ENCODE data around the gene BCAR3.

The BCAR3 gene

DNA sequence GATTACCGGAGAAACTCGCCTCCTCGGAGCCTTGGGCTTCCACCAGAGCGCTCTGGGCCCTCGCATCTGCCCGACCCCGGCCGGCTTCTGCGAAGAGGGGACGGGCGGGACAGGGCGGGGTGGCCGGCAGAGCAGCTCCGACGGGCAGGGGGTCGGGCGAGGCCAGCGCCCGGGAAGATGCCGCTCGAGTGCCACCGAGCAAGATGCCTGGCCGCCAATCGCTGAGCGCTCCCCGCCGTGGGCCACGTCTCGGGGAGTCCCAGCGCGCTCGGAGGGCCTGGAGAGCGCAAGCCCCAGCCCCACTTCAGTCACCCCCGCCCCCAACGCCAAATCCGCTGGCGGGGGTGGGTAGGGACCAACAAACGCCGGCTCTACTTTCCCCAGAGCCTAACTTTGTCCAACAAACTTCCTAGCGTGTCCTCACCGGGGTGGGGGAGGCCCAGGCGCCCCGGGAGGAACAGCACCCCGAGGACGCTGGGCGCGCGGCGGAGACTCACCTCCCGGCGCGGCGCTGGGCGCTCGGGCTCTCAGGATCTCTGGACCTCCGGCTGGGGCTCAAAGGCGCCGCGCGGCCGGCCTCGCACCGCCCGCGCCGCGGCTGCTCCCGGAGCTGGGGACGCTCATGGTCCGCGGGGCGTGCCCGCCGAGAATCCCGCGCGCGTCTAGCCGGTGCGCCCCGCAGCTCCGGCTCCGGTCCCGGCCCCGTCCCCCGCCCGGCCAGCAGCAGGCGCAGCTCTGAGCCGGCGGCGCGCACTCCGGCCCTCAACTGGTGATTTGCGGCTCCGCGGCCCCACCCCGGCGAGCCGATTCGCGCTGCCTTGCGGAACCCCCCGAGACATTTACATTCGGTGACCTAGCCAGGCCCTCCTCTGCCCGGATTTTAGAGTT is at the start of gene BCAR3:
TSS of gene BCAR3 (minus strand) at position 737 of the 888 bp plus-strand sequence. CDS start 6,907 bp downstream, outside the sequence.
- no peak for DNase-seq

DNA sequence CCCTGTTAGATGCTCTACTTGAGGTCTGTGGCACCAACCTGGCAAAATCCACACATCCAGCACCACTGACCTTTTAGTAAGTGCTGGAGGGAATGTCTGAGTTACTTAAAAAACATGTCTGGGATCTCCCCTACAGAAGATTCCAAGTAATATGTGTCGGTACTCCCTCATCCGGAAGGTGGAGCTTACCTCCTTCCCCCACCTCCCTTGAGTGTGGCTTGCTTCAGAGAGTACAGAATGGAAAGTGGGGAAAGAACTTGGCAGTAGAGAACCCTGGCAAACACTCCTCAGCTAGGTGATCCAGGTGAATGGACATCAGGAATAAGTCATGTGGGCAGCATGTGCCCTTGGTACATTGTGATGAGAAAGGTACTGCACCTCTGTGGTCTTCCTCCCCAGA is 49.0 kb upstream of the BCAR3 start:
- DNase-seq, result no peak

DNA sequence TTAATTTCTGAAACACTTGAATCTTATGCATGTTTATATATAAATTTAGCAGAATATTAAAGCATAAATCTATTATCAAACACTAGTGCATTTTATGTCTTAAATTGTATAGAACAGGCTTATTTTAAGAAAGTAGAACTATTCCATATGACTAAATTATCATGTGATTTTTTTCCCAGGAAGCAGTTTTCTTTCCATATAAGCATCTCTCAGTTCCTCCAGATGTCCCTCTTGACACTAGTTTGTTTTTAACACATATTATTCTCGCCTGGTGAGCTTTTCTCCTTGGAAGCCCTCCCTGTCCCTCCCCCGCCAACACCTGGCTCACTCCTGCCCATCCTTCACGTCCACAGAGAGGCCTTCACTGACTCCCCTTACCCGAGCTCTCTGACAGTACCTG is 48.3 kb upstream of the BCAR3 start:
- no peak for DNase-seq

DNA sequence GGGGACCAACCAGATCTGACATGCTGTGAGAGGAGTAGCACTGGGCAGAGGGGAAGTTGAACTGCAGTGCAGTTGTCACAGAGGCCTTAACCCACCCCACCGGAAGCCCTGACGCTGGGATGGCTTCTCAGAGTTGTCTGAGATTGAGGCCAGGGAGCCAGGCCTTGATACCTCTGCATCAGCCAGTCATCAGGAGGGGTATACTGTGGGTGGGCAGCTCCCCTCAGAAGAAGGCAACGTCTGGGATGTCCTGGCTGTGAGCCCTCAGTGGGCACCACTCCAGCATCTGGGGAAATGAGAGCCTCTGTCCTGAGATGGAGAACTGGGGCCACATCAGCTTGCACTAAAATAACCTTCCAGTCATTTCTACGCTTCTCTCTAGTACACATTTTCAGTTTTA is 47.9 kb upstream of the BCAR3 start:
- no peak for DNase-seq

DNA sequence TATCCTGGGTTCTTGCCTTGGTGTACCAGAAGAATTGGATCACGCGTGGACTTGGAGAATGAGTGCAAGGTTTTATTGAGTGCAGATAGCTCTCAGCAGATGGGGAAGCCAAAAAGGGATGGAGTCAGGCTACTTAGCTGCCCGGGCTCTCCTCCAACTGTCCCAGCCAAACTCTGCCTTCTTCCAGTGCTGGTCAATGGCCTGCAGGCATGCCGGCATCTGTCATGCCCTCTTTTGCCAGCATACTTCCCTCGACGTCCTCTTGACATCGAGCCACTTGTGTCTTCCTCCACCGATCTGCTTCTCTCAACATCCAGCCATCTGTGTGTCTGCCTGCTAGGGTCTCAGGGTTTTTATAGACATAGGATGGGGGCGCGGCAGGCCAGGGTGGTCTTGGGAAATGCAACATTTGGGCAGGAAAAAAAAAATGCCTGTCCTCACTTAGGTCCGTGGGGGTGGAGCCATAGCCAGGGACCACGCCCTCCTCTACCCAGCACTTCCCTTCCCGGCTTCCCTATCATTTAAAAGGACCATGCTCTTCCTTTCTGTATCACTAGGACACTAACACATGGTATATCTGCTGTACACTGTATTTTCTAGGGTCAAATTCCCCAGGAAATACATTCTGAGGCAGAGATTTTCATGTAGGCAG is 47.0 kb upstream of the BCAR3 start:
- DNase-seq, result no peak

DNA sequence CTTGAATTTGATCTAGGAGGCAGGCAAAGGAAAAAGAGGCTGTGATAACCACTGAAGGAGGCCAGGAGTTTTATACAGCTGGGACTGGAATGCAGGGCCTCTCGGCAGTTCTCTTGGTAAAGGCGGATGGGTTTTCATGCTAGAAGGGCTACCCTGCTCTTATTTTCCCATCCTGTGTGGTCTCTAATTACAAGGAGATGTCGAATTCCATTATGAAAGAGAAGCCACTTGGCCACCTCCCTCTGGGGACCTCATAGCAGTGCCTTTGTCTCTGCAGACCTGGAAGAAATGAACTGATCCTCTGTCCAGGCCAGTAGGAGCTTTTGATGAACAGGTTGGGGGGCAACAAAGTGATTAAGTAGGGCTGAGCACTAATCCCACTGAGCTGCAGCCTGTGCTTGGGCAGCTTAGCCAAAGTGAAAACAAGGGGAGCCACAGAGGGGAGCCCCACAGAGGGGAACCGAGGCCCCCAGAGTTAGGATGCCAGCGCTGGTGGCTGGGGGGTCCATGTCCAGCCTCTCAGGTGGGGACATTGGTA is 42.2 kb upstream of the BCAR3 start:
- no peak for DNase-seq

DNA sequence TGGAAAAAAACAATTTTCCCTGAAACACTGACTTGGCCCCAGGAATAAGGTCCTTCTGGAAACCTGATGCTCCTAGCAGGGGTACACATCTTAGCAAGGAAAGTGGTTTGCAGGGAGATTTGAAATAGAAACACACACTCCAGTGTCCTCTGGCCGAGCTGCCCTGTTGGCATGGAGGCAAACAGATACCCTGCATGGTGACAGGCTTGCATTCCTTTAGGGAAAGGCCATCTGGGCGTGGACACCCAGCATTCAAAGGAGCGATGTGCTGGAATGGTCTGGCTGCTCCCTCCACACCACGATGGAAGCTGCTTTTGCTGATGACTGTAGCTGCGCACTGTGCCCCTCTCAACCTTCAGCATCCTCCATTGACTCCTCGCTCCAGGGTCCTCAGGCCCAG is 41.5 kb upstream of the BCAR3 start:
- no peak for DNase-seq

DNA sequence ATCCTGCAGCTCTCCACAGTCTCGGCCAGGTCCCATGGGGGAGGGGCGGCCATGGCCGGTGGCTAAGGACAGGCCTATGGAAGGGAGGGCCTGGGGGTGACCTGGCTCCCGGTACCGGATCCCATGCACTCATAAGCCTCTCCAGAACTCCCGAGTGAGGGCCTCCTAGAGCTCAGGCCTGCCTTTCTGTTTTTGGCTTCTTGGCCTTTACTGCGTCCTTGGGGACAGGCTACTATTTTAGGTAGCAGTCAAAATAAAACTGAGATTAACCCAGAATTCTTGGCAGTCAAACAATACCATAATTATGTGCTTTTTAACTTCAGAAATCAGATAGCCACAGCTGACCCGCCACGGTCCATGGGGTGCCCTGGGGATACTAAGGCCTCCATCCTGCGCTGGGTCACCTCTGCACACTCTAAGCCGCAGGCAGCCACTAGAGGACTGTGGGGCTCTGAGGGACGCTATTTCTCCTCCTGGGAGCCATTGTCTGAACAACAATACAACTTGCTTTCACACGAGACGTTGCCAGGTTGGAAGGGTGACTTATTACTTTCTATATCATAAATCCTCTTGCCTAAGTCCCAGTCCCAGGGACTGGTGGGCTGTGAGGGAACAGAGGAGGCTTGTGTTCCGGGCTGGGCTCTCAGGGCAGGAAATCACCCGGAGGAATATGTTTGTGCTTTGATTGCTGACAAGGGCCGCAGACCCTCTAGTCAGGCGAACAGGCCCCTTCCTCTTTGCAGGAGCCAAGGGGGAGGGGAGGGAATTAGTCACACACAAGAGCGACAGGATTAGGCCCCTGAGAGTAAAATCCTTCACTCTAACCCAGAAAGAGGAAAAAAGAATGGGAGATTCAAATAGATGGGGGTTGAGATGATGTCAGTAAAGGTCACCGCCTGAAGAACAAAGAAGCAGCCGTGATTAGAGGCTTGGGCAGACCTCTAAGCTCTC is 40.7 kb upstream of the BCAR3 start:
- DNase-seq, result no peak

DNA sequence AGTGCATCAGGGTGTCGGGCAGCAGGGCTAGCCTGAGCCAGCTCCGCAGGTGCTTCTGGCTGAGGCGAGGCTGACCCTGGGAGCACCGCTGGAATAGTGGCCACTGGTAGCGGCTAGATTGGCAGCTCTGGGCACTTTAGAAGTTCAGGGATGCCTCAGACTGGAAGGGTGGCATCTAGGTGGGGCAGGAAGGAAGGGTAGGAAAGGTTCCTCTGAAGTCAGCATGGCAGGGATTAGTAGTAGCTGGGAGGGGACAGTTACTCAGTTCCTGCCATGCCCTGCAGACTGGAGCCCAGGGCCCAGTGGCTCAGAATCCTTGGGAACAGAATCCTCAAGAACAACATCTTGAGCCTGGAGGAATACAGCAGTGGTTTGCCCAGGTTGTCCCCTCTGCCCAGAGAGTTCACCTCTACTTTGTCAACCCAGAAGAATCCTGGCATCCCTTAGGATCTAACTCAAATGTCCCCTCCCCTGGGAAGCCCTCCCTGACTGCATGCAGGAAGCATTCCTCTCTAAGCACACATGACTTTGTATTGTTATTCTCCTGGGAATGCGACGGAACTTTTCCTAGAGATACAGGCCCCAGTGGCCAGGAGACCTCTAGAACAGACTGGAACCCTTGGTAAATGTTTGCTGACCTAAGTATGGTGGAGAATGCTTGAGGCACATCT is 39.5 kb upstream of the BCAR3 start:
- DNase-seq, result no peak

DNA sequence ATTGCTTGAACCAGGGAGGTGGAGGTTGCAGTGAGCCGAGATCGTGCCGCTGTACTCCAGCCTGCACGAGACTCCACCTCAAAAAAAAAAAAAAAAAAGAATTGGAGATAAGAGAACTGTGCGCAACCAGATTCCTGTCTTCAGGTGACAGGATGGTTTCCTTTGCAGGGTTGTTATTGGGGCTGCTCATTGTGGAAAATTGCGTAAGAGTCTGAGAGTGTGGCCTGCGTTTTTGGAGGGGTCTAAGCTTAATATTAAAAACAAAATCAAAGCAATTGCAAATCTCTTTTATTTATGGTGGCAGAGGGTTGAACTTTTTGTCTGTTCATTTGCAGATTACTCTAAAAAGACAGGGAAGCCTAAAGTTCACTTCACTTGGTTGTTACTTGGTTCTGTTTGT is 36.0 kb upstream of the BCAR3 start:
- DNase-seq, result no peak

DNA sequence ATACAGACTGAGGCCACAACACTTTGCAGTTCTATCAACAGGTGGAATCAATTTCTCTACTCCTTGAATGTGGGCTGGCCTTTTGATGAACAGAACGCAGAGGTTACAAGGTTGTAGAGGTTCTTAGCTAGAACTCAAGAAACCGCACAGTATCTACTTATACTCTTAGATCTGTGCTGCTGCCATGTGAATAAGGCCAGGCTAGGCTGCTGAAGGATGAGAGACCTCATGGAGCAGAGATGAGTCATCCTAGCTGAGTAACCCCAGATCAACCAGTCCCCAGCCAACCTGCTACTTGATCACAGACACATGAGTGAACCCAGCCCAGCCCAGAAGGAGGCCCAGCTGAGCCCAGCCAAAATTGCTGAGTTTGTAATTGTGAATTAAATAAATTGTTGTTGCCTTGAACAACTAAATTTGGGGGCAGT is 35.3 kb upstream of the BCAR3 start:
- DNase-seq, result no peak

DNA sequence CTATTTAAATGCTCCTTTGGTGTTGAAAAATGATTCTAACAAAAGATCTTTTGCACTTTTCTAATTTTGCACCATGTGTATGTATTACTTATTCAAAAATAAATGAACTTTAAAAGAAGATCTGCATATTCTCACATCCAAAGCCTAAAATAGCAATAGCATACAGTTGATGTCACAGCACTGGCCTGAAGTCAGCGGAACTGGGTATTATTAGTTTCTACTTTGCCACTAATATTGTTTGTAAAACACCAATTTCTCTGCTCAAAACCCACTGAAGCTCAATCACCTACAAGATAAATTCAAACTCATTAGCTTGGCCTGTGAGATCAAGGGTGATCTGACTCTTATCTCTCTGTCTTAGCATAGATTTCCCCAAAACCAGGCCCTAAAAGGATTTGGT is 34.5 kb upstream of the BCAR3 start:
- no peak for DNase-seq

DNA sequence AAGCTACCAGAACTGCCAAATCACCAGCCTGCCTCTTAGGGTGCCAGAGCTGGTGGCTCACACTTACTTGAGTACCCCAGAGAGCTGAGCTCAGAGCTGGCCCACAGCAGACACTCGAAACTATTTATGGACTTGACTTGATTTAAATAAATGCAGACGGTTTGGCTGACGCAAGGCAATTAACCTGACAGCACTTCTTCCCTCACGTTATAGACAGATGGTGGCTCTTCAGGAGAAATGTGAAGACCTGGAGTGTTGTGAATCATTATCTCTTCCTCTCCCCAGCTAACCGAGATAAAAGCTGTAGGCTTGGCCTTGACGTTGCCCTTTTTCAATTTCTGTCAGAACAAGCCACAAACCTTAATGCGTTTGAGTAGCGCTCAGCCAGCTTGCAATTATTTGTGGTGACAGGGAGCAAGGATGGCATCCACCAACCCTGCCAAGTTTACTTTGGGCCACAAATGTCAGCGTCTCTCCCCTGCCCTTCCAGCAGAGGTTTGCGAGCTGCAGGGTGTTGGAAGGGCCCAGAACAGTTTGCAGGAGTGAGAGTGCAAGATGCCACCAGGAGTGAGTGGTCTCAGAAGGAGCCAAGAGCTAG is 34.0 kb upstream of the BCAR3 start:
- peak; percentile 69 for DNase-seq

DNA sequence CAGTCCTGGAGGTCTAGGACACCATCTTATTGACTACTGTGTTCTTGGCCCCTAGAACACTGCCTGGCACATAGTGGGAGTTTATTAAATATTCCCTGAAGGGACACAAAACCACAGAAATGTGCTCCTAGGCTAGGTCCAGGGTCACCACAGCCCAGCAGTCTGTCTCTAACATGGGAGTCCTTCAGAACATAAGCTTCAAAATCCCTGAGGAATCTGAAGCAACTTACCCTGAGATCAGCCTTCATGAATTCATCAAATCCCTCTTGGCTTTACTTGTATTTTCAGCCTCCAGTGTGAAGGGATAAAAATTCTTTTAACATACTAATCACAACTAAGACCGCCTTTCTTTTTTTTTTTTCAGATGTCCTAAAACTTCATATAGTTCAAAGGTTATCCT is 32.7 kb upstream of the BCAR3 start:
- no peak for DNase-seq

DNA sequence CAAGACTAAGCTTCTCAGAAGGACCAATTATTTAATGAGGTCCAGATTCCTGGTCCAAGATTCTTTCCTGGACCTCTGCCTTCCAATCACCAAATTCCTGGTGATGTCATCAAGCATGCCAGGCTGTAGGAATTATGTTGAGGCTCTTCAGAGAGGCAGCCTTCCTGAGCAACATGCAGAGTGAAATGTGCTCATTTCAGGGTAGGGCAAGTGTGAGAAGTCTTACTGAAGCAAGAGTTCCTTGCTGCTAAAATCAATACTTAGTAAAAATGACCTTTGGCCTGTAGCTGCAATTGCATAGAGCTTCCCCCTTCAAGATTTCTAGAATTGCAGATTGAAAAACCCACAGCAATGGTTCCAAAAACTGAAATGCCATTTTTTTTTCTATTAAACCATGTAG is 31.7 kb upstream of the BCAR3 start:
- DNase-seq, result no peak

DNA sequence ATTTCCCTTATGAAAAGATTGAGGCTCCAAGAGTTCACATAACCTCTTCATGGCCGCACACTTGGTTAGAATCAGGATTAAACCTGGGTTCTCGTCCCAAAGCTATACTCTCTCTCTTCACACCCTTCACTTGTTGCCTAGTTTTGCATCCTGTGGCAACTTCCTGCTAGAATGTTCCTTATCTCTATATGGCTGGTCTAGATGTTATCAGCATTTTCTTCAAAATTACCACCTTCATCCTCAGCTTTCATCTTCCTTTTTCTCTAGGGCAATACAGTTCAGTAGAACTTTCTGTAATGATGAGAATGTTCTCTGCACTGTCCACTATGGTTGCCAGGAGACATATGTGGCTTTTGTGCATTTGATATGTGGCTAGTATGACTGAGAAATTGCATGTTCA is 31.1 kb upstream of the BCAR3 start:
- no peak for DNase-seq

DNA sequence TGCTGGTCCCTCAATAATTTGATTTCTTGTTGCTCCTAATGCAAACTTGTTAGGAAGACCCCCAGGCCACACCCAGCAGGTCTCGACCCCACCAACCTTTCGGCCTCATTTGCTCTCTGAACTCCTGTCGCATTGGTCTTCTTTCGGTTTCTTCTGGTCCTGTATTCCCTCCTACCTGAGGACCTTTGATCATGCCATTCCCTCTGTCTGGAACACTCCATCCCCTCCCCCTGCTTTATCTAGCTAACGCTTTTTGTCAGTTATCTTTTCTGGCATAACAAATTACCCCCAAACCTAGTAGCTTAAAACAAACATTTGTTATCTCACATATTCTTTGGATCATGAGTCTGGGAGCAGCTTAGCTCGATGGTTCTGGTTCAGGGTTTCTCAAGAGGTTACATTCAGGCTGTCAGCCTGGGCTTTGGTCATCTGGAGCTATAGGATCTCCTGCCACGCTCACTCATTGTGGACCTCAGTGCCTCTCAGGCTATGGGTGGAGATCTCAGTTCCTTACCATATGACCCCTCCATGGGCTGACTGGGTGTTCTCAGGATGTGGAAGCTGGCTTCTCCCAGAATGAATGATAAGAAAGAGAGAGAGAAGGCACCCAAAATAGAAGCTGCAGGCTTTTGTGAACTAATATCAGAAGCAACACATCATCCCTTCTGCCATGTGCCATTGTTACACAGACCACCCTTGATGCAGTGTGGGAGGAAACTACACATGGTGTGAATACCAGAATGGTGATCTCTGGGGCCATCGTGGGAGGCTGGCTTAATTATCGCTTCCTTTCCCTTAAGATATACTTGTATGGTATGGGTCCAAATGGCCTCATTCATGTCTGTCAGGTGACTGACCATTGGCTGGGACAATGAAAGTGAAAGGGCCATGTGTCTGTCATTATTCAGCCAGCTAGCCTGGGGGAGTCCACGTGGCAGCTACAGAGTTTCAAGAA is 29.1 kb upstream of the BCAR3 start:
- no peak for DNase-seq

DNA sequence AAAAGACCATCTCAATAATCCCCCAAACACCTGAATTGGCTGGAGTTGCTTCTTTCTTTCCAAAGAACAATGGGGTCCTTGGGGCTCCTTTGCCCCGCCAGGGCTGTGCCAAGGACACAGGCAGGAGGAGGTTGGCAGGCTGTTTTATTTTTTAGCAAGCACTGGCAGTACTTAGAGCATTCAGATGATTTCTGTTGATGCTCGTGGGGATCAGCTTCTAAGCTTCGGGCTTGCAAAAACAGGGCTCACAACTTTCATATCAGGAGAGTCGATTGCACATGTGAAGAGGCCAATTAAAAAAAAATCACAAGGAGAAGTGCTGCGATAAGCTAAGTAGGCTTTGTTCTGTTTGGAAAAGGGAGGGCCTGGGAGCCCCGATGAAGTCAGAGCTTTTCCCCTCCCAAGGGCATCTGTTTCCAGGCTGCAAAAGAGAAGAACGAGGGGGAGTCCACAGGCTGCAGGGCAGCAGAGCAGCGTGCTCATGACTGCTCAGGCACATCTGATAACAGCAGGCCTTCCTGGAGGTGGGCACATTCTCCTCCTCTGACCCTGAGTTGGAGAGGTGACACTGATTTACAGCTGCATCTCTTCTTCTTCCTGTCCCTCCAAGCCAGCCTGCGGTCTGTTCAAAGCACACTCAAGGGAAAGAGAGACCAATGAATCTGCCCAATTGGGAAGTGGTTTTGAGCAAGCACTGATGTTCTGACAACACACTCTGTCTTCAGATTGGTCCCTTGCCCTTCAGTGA is 27.3 kb upstream of the BCAR3 start:
- DNase-seq, result peak; percentile 26

DNA sequence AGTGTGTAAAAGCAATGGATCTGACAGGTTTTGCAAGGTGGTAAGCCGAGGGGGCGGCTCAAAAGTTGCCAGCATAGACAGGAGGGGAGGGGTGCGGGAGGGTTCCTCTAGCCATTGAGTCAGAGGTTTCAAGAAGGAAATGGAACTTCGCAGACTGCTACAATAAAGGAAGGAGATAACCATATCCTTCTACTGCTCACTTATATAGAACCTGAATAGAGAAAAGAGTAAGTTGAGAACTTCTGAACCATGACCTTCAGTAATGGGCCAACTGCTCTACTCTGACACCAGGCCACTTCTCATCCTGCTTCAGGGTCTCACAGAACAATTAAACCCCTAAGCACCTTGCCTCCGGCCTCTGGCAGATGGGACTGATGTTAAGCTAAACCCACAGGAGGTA is 26.3 kb upstream of the BCAR3 start:
- DNase-seq, result no peak

DNA sequence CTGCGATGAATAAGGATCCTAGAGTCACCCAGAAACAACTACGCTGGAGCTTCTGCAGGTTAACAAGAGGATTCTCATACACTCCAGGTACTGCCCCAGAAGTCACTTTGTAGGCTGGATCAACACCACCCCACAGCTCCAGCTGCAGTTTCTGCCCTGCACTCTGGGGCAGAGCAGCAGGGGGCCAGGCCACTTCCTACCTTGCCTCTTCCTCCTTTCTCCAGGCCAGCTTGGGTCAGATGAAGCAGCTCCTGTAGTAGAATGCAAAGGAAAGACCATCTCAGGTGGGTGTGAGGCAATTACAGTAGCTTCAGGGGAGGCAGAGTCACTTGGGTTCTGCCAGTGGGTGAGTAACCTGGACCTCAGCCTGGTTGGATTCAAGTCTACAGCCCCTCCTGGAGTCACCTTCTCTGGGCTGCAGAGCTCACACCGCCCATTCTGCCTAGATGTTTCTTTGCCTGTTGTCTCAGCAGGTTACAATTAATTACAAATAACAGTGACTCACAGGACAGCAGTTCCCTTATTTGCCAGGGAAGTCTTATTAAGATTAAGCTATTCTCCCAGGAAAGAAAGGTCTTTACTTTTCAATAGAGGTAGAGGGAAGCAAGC is 24.4 kb upstream of the BCAR3 start:
- DNase-seq, result no peak
